Neural progenitor cell (in vitro differentiated cells): ENCODE data around the gene EGFR.

Source experiments
- CTCF ChIP-seq: fragments of 200-600 bp; sonication (generic); IDR thresholded peaks from 2 replicates; pipeline ENCODE4 v1.5.1; 2017; ENCODE audit warnings: antibody characterized with exemption, mild to moderate bottlenecking
- EZH2 ChIP-seq: fragments of 200-600 bp; sonication (generic); IDR thresholded peaks from 2 replicates; pipeline ENCODE4 v1.6.1; 2017; ENCODE audit warnings: antibody characterized with exemption, mild to moderate bottlenecking, moderate library complexity
- EZH2phosphoT487 ChIP-seq: fragments of 200-600 bp; sonication (generic); IDR thresholded peaks from 2 replicates; pipeline ENCODE4 v1.6.1; 2017; ENCODE audit warnings: antibody characterized with exemption

DNA sequence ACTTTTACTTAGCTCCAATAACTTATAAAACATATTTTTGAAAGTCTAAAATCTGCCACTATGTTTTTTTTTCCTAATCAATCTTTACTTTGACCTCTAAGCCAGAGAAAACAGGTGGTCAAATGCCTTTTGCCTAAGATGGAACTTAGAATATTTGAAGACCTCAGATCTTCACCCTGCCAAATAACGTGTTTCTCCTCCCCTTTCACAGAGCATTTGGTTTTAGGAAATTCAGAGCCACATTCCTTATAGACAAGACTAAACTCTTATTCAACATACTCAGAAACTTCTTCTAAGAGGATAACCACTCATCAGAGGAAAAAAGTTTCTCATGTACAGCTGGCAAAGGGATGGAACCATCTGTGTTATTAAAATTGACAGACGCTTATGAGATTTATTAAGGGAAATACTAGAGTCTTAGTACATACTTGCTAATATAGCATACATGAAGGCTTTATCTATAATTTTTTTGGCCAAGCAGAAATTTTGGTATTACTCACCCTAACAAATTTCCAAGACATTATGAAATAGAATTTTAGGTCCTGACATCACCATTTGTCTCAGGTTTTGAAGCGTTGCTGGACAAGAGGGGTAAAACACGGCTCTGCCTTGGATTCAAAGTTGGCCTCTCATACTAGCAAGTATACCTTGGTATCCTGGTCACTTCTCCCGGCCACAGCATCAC, 2.6 kb upstream of the EGFR start:
- no peak for TF ChIP-seq CTCF
- no peak for TF ChIP-seq EZH2phosphoT487
- no peak for TF ChIP-seq EZH2
